ENCODE data around the gene RAB12.
A peak's percentile ranks its signal among the peaks of the same experiment; 100 is the strongest.

Gene RAB12

DNA sequence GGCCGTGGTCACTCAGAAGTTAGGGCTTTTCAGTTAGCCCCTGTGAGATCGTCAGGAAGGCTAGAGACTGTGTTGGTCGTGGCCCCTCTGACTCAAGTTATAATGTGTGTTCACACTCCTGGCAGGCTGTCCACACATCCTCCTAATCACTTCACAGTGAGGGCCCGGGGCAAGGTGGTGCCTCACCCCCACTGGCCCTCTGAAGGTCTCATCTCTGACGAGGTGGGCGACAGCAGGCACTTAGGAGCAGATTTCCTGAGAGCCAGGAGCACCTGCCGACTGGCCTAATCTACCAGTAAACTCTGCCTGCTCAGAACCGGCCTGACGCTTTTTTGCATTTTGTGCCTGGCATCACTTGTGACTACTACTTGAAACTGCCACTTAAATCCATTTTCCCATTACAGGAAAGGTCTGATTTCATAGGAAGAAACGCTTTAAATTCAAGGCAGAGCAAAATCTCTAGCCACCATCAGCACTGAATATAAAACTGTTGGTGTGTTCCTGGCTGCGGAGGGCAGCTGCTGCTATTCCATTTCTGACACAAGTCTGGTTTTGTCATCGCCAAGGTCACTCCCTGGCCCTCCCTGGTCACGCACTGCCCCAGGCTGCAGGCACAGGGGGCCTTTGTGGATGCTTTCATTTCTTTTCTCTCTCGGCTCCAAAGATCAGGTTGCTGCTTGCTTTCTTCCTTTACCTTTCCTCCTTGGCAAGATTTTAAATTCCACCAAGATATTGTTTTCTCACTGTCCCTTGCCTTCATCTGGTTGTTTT is 48.0 kb downstream of the RAB12 start:
- Mint-ChIP-seq H3K9me3 (no peaks in the 10 kb centered on the region), H3K36me3 (no peaks in the 10 kb centered on the region), H3K4me3 (no peak overlapping the region), H3K27me3 (peaks cover 3% of the 10 kb centered on the region), H3K27ac (no peak overlapping the region), H3K4me1 (peaks cover 4% of the 10 kb centered on the region)

DNA sequence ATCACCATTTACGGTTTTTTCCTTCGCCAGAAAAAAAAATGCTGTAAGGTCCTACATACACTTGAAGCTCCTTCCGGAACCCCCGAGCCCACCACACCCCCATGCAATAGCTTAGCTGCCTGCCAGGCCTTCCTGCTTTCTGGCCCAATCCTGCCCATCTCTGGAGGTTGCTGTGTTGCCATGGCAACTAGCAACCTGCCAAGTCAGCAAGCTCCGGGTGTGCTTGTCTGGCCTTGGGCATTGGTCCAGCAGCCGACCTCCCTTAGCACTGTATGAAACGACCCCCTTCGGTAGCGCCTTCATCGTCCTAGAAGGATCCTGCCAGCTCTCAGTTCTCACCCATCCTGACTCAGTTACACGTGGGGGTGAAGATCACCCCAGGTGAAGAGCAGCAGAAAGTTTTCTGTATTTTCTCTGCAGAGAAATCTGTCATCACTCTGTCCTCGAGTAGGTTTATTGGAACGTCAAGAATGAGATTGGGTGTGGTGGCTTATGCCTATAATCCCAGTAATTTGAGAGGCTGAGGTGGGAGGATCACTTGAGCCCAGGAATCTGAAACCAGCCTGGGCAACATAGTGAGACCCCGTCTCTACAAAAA is 48.7 kb downstream of the RAB12 start:
- Mint-ChIP-seq H3K4me3 (no peak overlapping the region), H3K27ac (no peak overlapping the region), H3K27me3 (peaks cover 4% of the 10 kb centered on the region), H3K9me3 (no peaks in the 10 kb centered on the region), H3K36me3 (no peaks in the 10 kb centered on the region), H3K4me1 (peaks cover 4% of the 10 kb centered on the region)

GRCh38 chr18:8658858-8659485 is 49.7 kb downstream of the RAB12 start:
- peaks cover 1% of the 10 kb centered on the region for H3K36me3 Mint-ChIP-seq
- H3K27me3 Mint-ChIP-seq: peaks cover 2% of the 10 kb centered on the region
- H3K4me3 Mint-ChIP-seq: no peak overlapping the region
- peaks cover 4% of the 10 kb centered on the region for H3K4me1 Mint-ChIP-seq
- no peaks in the 10 kb centered on the region for H3K9me3 Mint-ChIP-seq
- no peak overlapping the region for H3K27ac Mint-ChIP-seq

GRCh38 chr18:8659609-8660242 is 50.5 kb downstream of the RAB12 start:
- Mint-ChIP-seq H3K4me3 (no peak overlapping the region), H3K36me3 (peaks cover 1% of the 10 kb centered on the region), H3K4me1 (peaks cover 4% of the 10 kb centered on the region), H3K27ac (no peak overlapping the region), H3K27me3 (peaks cover 2% of the 10 kb centered on the region), H3K9me3 (no peaks in the 10 kb centered on the region)

- H3K9me3 Mint-ChIP-seq: no peaks in the 10 kb centered on the region
- peaks cover 4% of the 10 kb centered on the region for H3K4me1 Mint-ChIP-seq
- H3K36me3 Mint-ChIP-seq: peaks cover 1% of the 10 kb centered on the region
- H3K4me3 Mint-ChIP-seq: no peak overlapping the region
- no peak overlapping the region for H3K27ac Mint-ChIP-seq
- peaks cover 2% of the 10 kb centered on the region for H3K27me3 Mint-ChIP-seq
These were observed 51.1 kb downstream of the RAB12 start for GRCh38 chr18:8660316-8660715.

DNA sequence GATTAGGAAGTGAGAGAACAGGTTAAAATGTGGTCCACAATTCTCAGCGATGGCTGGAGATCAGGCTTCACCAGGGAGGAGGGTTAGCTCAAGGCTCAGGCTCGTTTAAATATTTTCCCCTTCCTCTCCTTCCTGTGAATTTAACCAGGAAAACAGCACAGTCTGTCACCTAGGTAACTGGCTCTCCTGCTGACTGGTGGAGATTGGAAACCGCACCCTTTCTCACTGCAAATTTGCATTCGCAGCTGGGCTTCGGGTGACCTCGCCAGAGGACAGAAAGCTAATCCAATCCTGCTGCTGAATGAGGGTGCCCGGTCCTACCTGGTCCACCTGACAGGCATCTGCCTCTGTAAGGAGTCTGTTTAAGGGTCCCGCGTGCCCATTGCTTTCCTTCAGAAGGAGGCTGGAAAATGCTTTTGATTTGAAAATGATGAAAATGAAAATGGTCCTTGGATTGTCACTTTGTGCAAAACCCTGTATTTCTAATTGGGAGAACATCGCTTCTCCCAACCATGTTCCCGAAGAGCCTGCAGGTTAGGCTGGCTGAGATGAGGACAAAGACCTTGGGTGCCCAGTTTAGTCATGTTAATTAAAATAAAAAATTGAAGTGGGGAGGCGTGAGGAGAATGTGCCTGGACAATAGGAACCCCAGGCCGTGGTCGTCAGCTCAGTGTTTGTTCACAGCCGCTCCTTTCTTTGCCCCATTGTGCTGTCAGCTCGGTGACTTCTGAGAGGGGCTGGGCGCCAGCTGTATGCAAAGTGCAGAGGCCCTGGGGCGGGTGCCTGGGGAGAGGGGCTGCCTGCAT is 52.7 kb downstream of the RAB12 start:
- H3K27me3 Mint-ChIP-seq: peaks cover 2% of the 10 kb centered on the region
- H3K27ac Mint-ChIP-seq: no peak overlapping the region
- H3K4me1 Mint-ChIP-seq: peaks cover 4% of the 10 kb centered on the region
- H3K9me3 Mint-ChIP-seq: no peaks in the 10 kb centered on the region
- no peak overlapping the region for H3K4me3 Mint-ChIP-seq
- peaks cover 1% of the 10 kb centered on the region for H3K36me3 Mint-ChIP-seq

DNA sequence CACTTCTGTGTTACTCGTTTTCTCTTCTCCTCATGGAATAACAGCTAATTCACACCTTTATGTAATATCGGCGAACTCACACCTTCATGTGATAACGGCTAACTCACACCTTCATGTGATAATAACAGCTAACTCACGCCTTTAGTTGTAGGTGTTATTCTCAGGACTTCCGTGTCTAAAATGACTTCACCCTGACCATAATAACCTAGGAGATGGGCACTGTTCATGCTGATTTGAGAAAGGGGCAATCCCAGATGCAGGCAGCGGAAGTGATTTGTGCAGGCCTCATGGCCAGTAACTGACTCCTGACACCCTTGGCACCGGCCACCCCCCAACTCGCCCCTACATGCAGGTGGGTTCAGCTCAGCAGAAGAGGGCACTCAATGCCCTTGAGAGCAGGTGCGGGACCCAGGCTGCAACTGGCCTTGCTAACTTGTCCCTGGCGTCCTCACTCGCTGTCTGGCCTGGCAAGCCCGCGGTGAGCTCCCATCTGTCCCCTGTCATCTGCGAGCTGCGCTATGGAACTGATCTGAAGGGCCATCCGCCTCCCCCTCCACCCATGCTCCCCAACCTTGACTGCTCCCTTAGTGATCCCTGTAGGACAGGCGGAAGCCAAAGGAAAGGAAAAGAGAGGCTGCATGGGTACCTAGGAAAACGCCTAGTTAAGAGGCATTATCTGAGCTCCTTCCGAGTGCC is 53.5 kb downstream of the RAB12 start:
- H3K9me3 Mint-ChIP-seq: no peaks in the 10 kb centered on the region
- H3K4me3 Mint-ChIP-seq: no peak overlapping the region
- peaks cover 4% of the 10 kb centered on the region for H3K4me1 Mint-ChIP-seq
- H3K36me3 Mint-ChIP-seq: peaks cover 1% of the 10 kb centered on the region
- peaks cover 2% of the 10 kb centered on the region for H3K27me3 Mint-ChIP-seq
- H3K27ac Mint-ChIP-seq: peak overlapping the region; percentile 75

- Mint-ChIP-seq H3K27me3 (peaks cover 2% of the 10 kb centered on the region), H3K9me3 (no peaks in the 10 kb centered on the region), H3K36me3 (peaks cover 1% of the 10 kb centered on the region), H3K27ac (no peak overlapping the region), H3K4me1 (no peaks in the 10 kb centered on the region), H3K4me3 (no peak overlapping the region)
These were observed 58.6 kb downstream of the RAB12 start for GRCh38 chr18:8667846-8668245.

DNA sequence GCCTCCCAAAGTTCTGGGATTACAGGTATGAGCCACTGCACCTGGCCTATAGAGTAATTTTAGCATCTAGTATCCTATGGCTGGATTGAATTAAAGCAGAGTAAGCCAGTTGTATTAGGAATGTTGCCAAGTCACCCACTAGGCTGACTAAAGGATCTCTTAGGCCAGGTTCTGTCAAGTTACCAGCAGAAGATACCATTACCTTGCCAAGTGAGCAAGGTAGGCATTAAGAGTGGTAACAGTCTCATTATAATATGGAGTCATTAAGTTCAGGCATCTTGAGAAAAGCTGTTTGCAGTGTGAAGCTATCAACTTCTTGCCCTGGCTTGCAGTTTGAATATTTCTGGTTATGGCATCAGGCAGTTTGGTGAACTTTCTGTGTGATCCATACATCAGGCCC is 59.1 kb downstream of the RAB12 start:
- Mint-ChIP-seq H3K4me3 (no peak overlapping the region), H3K27me3 (no peaks in the 10 kb centered on the region), H3K4me1 (no peaks in the 10 kb centered on the region), H3K9me3 (no peaks in the 10 kb centered on the region), H3K27ac (no peak overlapping the region), H3K36me3 (peaks cover 1% of the 10 kb centered on the region)

DNA sequence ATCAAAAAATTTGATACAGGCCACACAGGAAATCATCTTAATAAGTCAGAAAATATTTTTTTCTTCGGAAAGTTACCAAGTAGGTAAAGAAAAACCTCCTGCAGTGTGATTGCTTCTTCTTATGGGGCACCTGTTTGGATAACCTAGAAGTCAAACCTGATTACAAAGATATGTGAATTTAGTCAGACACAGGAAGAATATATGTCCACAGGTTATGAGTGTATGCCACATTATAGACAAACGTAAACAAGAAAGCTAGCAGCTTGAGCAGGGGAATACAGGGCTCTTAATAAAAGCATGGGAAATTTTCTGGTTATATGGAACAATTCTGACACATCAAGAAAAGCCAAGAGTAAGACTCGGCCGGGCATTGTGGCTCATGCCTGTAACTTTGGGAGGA is 60.3 kb downstream of the RAB12 start:
- no peaks in the 10 kb centered on the region for H3K4me1 Mint-ChIP-seq
- H3K9me3 Mint-ChIP-seq: no peaks in the 10 kb centered on the region
- H3K27me3 Mint-ChIP-seq: no peaks in the 10 kb centered on the region
- no peaks in the 10 kb centered on the region for H3K36me3 Mint-ChIP-seq
- H3K4me3 Mint-ChIP-seq: no peak overlapping the region
- no peak overlapping the region for H3K27ac Mint-ChIP-seq

DNA sequence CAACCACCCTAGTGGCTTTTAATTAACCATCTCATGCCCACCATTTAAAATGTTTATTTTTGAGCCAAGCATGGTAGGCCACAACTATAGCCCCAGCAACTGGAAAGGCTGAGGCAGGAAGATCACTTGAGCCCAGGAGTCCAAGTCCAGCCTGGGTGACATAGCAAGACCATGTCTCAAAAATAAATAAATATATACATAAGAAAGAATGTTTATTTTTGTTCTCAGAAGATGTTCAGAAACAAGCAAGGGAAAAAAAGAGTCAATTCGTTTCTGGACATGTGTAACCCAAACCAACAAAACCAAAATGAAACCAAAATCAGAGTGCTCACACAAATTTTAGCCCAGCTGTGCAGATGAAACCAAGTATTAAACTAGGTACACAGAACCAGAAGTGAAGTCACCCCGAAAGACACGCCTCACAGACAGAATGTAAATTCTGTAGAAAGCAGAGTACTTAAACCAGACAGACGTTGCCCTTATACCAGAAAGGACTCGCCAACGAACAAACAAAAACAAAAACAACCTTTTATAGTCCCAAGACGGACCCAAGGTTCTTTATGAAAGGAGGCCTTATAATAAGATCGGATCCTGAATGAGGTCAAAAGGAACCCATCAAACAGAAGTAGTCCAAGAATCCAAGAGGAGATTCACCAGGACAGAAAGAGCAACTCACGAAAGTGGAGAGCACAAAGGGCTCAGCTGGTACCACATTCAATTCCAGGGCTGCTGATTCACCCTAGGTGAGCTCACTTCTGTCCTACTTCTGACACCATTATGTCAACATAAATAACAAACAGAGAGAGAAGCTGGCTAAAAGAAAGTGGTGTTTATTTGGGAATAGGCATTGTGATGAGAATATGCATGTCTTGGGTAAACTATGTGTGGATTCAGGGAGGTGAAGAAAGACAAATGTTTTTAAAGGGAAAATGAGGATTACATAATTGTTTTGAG is 64.3 kb downstream of the RAB12 start:
- Mint-ChIP-seq H3K9me3 (no peaks in the 10 kb centered on the region), H3K36me3 (no peaks in the 10 kb centered on the region), H3K4me3 (no peak overlapping the region), H3K4me1 (no peaks in the 10 kb centered on the region), H3K27ac (no peak overlapping the region), H3K27me3 (no peaks in the 10 kb centered on the region)

- Mint-ChIP-seq H3K27ac (no peak overlapping the region), H3K4me3 (no peak overlapping the region), H3K27me3 (no peaks in the 10 kb centered on the region), H3K36me3 (no peaks in the 10 kb centered on the region), H3K9me3 (no peaks in the 10 kb centered on the region), H3K4me1 (no peaks in the 10 kb centered on the region)
These were observed 65.8 kb downstream of the RAB12 start for GRCh38 chr18:8675057-8675456.

DNA sequence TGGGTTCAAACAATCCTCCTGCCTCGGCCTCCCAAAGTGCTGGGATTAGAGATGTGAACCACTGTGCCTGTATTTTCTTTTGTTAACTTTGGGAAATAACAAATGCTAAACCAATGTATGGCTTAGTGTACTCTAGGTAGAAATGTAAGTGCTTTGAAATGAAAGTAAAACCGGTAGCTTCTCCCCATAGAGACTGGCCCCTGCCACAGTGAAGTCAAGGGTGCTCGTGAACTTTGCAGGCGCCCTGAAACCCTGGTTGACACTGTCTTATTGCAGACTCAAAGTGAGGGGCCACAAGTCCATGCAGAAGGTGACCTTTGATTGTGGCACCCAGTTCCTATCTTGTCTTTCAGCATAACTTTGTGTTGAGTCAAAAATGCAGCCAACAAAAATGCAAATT is 72.0 kb downstream of the RAB12 start:
- H3K27me3 Mint-ChIP-seq: no peaks in the 10 kb centered on the region
- no peaks in the 10 kb centered on the region for H3K4me1 Mint-ChIP-seq

DNA sequence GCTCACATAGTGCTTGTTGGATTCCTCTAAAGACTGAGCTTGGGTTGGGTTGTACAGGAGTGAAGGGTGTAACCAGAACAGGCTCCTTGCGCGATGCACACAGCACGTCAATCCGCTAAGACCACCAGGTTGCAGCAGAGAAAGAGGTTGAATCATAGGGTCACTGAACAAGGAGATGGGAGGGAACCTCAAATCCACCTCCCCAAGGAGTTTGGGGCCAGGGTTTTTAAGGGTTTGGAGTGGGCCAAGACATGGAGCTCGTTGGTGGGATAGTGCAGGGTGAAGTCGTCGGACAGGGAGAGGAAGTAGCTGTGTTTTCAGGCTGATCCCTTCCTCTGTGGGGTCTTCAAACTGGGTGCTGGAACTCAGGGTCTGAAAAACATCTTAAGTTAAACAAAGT is 75.3 kb downstream of the RAB12 start:
- Mint-ChIP-seq H3K4me3 (no peak overlapping the region), H3K27me3 (no peaks in the 10 kb centered on the region), H3K9me3 (no peaks in the 10 kb centered on the region), H3K4me1 (no peaks in the 10 kb centered on the region), H3K36me3 (no peaks in the 10 kb centered on the region), H3K27ac (no peak overlapping the region)

More for the DNA sequence above, 72.0 kb downstream of the RAB12 start:
- no peak overlapping the region for H3K27ac Mint-ChIP-seq
- H3K36me3 Mint-ChIP-seq: no peaks in the 10 kb centered on the region
- no peaks in the 10 kb centered on the region for H3K9me3 Mint-ChIP-seq
- no peak overlapping the region for H3K4me3 Mint-ChIP-seq

All from activated naive CD4-positive, alpha-beta T cell treated with anti-CD3 and anti-CD28 coated beads, Interleukin-2, amount 50 U/mL, for 24 hours (primary cell).